Small intestine (tissue), 7 donors: Measurements from ENCODE around the gene FCGR3B. TPM values are rescaled to one million over a fixed set of nuclear protein-coding genes. Genes with fewer than 3 reads are reported as not detected.
"Not testable (repeated sequence)": the region's sequence is repeated elsewhere in the genome, so short reads cannot be mapped to it uniquely, and the experiment has no call there.

Source experiments
- DNase-seq, 2 donors: peaks; one replicate each; pipeline versions ENCODE4 v3.0.0 to v3.0.0-alpha.2; 2013
- FAIRE-seq: peaks from 2 replicates; lab custom pipeline; 2012; peaks lifted over from hg19 to GRCh38; lab: Jason Lieb, UNC
- H3K27ac ChIP-seq, 3 donors: one replicate each; pipeline ENCODE4 v1.5.1; 2013; ENCODE audit warnings: low read length in 2 of 3, mild to moderate bottlenecking in 2 of 3, control low read depth in 1 of 3, inconsistent platforms in 1 of 3, low read depth in 1 of 3, moderate library complexity in 1 of 3
- H3K27me3 ChIP-seq, 3 donors: one replicate each; pipeline ENCODE4 v1.6.1; 2013; ENCODE audit warnings: low read length in 3 of 3, inconsistent platforms in 1 of 3; ENCODE audit not compliant: control insufficient read depth in 3 of 3, insufficient read depth in 3 of 3
- H3K36me3 ChIP-seq, 3 donors: one replicate each; pipeline ENCODE4 v1.6.1; 2013; ENCODE audit warnings: low read length in 3 of 3, inconsistent platforms in 1 of 3, low read depth in 1 of 3, mild to moderate bottlenecking in 1 of 3, moderate library complexity in 1 of 3; ENCODE audit not compliant: control insufficient read depth in 3 of 3, insufficient read depth in 2 of 3
- H3K4me1 ChIP-seq, 3 donors: one replicate each; pipeline ENCODE4 v1.6.1; 2013; ENCODE audit warnings: low read length in 2 of 3, inconsistent platforms in 1 of 3, low read depth in 1 of 3, mild to moderate bottlenecking in 1 of 3, moderate library complexity in 1 of 3; ENCODE audit not compliant: control insufficient read depth in 3 of 3, insufficient read depth in 2 of 3
- H3K4me3 ChIP-seq, 3 donors: one replicate each; pipeline ENCODE4 v1.5.1; 2013; ENCODE audit warnings: low read length in 3 of 3, control low read depth in 1 of 3, inconsistent platforms in 1 of 3, low read depth in 1 of 3, mild to moderate bottlenecking in 1 of 3, moderate library complexity in 1 of 3
- H3K9me3 ChIP-seq, 2 donors: one replicate each; pipeline ENCODE4 v1.6.1; 2013; ENCODE audit warnings: low read depth in 1 of 2, low read length in 1 of 2; ENCODE audit not compliant: control insufficient read depth in 2 of 2, insufficient read depth in 1 of 2
- WGBS, 3 donors: extraction: QIAGEN DNeasy Blood & Tissue Kit; methylation state at CpG; one replicate each; pipeline ENCODE4 v1.1.7; 2013; 5-methylcytosine and 5-hydroxymethylcytosine counted together
- polyA plus RNA-seq, 4 donors: library from polyadenylated mRNA; stranded (reverse) in 3 of 4; unstranded in 1 of 4; fragments of 200-250 nt in 3 of 4; fragments of 120-200 nt in 1 of 4; gene quantifications; one replicate each; pipeline versions ENCODE4 v1.2.1 to v1.2.3, GENCODE V29; 2013
- donor health status: healthy with polysubstance abuse.
- donor health status: control.
- donor health status: control.
- donor health status: Bipolar disorder and iron deficiency.
- donor health status: healthy.

The FCGR3B gene
- polyA plus RNA-seq, 4 donors: 0.12 to 0.54 (median 0.25) TPM

- H3K4me3 ChIP-seq, FAIRE-seq, H3K4me1 ChIP-seq, H3K9me3 ChIP-seq, DNase-seq, H3K36me3 ChIP-seq, H3K27ac ChIP-seq, H3K27me3 ChIP-seq: not testable (repeated sequence)
- WGBS, 3 donors: 42 to 55% (median 44%) methylated on average over 1 of the region's 1 CpG
Measured at GRCh38 chr1:161644855-161645254, 13.9 kb upstream of the FCGR3B start.

- FAIRE-seq, H3K36me3 ChIP-seq, H3K27me3 ChIP-seq, H3K4me3 ChIP-seq, H3K27ac ChIP-seq, H3K4me1 ChIP-seq, DNase-seq, H3K9me3 ChIP-seq: not testable (repeated sequence)
- 76 to 81% (median 81%) methylated on average over 3 to 5 of the region's 5 CpGs for WGBS, 3 donors
Measured at GRCh38 chr1:161643481-161644208, 12.7 kb upstream of the FCGR3B start.

GRCh38 chr1:161642697-161643096 is 11.7 kb upstream of the FCGR3B start:
- not testable (repeated sequence) for H3K27ac ChIP-seq, H3K9me3 ChIP-seq, FAIRE-seq, H3K27me3 ChIP-seq, H3K4me3 ChIP-seq, H3K4me1 ChIP-seq, DNase-seq, H3K36me3 ChIP-seq
- 60 to 67% methylated on average over 1 of the region's 1 CpG; no CpG with 5 or more reads in 1 of the 3 donors for WGBS, 3 donors

- not testable (repeated sequence) for FAIRE-seq
Measured at GRCh38 chr1:161639203-161639602, 8.2 kb upstream of the FCGR3B start.

GRCh38 chr1:161638251-161638993 is 7.4 kb upstream of the FCGR3B start:
- not testable (repeated sequence) for FAIRE-seq

More at GRCh38 chr1:161639203-161639602, 8.2 kb upstream of the FCGR3B start:
- not testable (repeated sequence) for H3K27ac ChIP-seq, H3K36me3 ChIP-seq, H3K9me3 ChIP-seq, H3K4me1 ChIP-seq, H3K4me3 ChIP-seq, DNase-seq, H3K27me3 ChIP-seq
- WGBS, 3 donors: 52 to 66% (median 64%) methylated on average over 2 of the region's 2 CpGs

GRCh38 chr1:161636976-161637375 is 6.0 kb upstream of the FCGR3B start:
- not testable (repeated sequence) for H3K9me3 ChIP-seq, DNase-seq, FAIRE-seq, H3K36me3 ChIP-seq, H3K27ac ChIP-seq, H3K27me3 ChIP-seq, H3K4me1 ChIP-seq, H3K4me3 ChIP-seq
- 77 to 95% (median 89%) methylated on average over 3 of the region's 3 CpGs for WGBS, 3 donors

More at GRCh38 chr1:161638251-161638993, 7.4 kb upstream of the FCGR3B start:
- H3K27ac ChIP-seq, H3K4me3 ChIP-seq, H3K4me1 ChIP-seq, DNase-seq, H3K9me3 ChIP-seq, H3K27me3 ChIP-seq, H3K36me3 ChIP-seq: not testable (repeated sequence)
- 53 to 70% (median 63%) methylated on average over 4 of the region's 6 CpGs for WGBS, 3 donors

GRCh38 chr1:161636189-161636782 is 5.3 kb upstream of the FCGR3B start:
- DNase-seq, H3K36me3 ChIP-seq, H3K9me3 ChIP-seq, H3K4me1 ChIP-seq, H3K4me3 ChIP-seq, H3K27ac ChIP-seq, FAIRE-seq, H3K27me3 ChIP-seq: not testable (repeated sequence)
- 50% methylated on average over 1 of the region's 1 CpG; no CpG with 5 or more reads in 2 of the 3 donors for WGBS, 3 donors

GRCh38 chr1:161634993-161635392 is 4.0 kb upstream of the FCGR3B start:
- 80 to 96% (median 83%) methylated on average over 1 of the region's 2 CpGs for WGBS, 3 donors
- H3K4me3 ChIP-seq, H3K27me3 ChIP-seq, H3K9me3 ChIP-seq, H3K36me3 ChIP-seq, H3K27ac ChIP-seq, DNase-seq, H3K4me1 ChIP-seq, FAIRE-seq: not testable (repeated sequence)
